Left ventricle myocardium inferior (tissue), 1 donor: Measurements from ENCODE around the gene RIN3. TPM values are rescaled to one million over a fixed set of nuclear protein-coding genes. Genes with fewer than 3 reads are reported as not detected.

Experiments used
- DNase-seq: peaks from one replicate; pipeline ENCODE4 v3.0.0-alpha.2; 2020
- H3K27ac ChIP-seq: fragments of 200-600 bp; replicated peaks from 2 replicates; pipeline ENCODE4 v1.8.0; 2021
- H3K27me3 ChIP-seq: fragments of 200-600 bp; 2 replicates; pipeline ENCODE4 v1.8.0; 2021; ENCODE audit warnings: low read depth
- H3K36me3 ChIP-seq: fragments of 200-600 bp; 2 replicates; pipeline ENCODE4 v1.8.0; 2021
- H3K4me1 ChIP-seq: fragments of 200-600 bp; 2 replicates; pipeline ENCODE4 v1.8.0; 2021
- H3K4me3 ChIP-seq: fragments of 200-600 bp; 2 replicates; pipeline ENCODE4 v1.8.0; 2021; ENCODE audit warnings: mild to moderate bottlenecking, moderate library complexity
- H3K9me3 ChIP-seq: fragments of 200-600 bp; replicated peaks from 2 replicates; pipeline ENCODE4 v1.8.0; 2021
- intact Hi-C: fragments of 100-400 bp; cut with micrococcal nuclease; formaldehyde crosslinking; loops from one replicate; pipeline ENCODE4 v1.11.0; 2022
- total RNA-seq: library from RNA; stranded (reverse); fragmentation: NEBNext Ultra II Directional; extraction: Animal tissue kit (Norgen Biotek cat#: 25700); gene quantifications from one replicate; pipeline ENCODE4 v1.2.1, GENCODE V29; 2021
- TF ChIP-seq, protein P1 (sequence below): fragments of 200-600 bp; IDR thresholded peaks from 2 replicates; pipeline ENCODE4 v1.8.0; 2021; ENCODE audit warnings: antibody characterized with exemption, mild to moderate bottlenecking, borderline replicate concordance
- donor health status: DM: no; HTN: yes; CAD: no; lungs with severe emphysema.

The RIN3 gene
- total RNA-seq, 1 donor from 2014 or later = 13.8 TPM

DNA sequence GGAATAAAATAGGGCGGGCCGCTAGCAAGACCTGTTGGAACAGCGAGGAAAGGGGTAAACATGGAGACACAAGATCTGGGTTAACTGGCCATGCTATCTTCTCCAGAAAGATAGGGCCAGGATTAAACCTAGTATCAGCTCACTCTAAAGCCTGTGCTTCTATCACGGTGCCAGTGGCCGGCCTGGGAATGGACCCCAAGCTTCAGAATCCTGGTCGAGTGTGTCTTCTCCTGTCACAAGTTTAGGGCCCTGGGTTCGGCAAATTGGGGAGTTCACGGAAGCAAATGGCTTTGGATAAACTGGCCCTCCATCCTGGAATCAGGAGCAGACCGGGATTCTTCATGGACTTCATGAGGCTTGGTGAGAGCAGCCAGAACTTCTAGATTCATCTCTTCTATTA is 152.7 kb downstream of the RIN3 start:
- DNase-seq = no peak
- H3K36me3 ChIP-seq = peaks cover 13% of the 10 kb centered on the region
- H3K4me3 ChIP-seq = no peak overlapping the region
- H3K4me1 ChIP-seq = no peaks in the 10 kb centered on the region
- no peaks in the 10 kb centered on the region for H3K27me3 ChIP-seq
- peak overlapping the region; percentile 30 for H3K27ac ChIP-seq
- no peaks in the 10 kb centered on the region for H3K9me3 ChIP-seq
- intact Hi-C loops = no loop called here
- TF ChIP-seq, protein P1, sequence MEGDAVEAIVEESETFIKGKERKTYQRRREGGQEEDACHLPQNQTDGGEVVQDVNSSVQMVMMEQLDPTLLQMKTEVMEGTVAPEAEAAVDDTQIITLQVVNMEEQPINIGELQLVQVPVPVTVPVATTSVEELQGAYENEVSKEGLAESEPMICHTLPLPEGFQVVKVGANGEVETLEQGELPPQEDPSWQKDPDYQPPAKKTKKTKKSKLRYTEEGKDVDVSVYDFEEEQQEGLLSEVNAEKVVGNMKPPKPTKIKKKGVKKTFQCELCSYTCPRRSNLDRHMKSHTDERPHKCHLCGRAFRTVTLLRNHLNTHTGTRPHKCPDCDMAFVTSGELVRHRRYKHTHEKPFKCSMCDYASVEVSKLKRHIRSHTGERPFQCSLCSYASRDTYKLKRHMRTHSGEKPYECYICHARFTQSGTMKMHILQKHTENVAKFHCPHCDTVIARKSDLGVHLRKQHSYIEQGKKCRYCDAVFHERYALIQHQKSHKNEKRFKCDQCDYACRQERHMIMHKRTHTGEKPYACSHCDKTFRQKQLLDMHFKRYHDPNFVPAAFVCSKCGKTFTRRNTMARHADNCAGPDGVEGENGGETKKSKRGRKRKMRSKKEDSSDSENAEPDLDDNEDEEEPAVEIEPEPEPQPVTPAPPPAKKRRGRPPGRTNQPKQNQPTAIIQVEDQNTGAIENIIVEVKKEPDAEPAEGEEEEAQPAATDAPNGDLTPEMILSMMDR = no peak

DNA sequence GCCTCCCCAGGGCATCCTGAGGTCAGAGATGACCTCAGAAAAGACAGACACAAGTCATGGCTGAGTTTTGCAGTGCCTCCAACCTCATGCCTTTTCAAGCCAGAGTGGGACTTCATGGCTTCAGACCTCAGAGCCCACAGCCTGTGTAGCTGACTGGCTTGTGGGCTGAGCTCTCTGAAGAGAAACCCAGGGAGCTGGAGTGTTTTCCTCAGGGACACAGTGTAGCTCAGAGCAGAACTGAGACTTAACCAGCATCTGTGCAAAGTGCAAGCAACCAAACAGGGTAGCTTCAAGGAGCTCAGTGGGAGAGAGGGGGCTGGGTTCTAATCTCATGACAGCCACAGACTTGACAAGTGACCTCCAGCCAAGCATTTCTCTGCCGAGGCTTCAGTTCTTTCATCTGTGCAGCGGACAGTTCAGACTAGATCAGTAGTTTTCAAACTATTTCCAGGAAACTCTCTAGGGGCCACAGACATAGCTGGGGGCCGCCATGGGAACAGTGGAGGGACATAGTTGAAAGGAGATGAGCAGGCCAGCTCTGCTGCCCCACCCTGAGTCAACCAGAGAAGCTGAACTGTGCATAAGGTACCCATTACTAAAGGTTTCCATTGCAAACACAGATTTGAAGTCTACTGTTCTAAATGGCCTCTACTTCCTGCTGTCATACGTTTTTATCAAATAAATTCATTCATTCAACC is 154.8 kb downstream of the RIN3 start:
- no peak for DNase-seq
- H3K36me3 ChIP-seq = peaks cover 7% of the 10 kb centered on the region

DNA sequence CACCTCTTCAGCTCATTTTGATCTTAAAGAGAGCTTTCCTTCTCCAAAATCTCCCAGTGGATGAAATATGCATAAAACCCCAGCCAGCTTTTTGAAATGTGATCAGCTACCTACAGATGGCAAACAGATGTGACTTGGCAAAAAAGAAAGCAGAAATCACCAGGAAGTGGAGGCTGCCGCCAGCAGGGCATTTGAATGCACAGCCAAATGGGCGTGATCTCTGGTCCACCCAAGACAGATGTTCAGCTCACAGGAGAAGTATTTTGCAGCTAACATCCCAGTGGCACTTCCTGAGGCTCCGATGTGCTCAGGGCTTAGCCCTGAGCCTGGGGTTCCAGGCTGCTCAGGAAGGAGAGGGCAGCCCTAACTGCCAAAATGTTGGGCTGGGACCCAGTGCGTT is 156.6 kb downstream of the RIN3 start:
- intact Hi-C loops = no loop called here
- DNase-seq = no peak
- Histone ChIP-seq H3K27me3 (no peaks in the 10 kb centered on the region), H3K27ac (no peak overlapping the region), H3K4me3 (no peak overlapping the region), H3K36me3 (peaks cover 7% of the 10 kb centered on the region), H3K9me3 (no peaks in the 10 kb centered on the region), H3K4me1 (no peaks in the 10 kb centered on the region)
- TF ChIP-seq, protein P1 = no peak

More for the DNA sequence above, 154.8 kb downstream of the RIN3 start:
- intact Hi-C loops = no loop called here
- Histone ChIP-seq H3K4me3 (no peak overlapping the region), H3K27me3 (no peaks in the 10 kb centered on the region), H3K27ac (no peak overlapping the region), H3K9me3 (no peaks in the 10 kb centered on the region), H3K4me1 (no peaks in the 10 kb centered on the region)
- TF ChIP-seq, protein P1 = no peak

DNA sequence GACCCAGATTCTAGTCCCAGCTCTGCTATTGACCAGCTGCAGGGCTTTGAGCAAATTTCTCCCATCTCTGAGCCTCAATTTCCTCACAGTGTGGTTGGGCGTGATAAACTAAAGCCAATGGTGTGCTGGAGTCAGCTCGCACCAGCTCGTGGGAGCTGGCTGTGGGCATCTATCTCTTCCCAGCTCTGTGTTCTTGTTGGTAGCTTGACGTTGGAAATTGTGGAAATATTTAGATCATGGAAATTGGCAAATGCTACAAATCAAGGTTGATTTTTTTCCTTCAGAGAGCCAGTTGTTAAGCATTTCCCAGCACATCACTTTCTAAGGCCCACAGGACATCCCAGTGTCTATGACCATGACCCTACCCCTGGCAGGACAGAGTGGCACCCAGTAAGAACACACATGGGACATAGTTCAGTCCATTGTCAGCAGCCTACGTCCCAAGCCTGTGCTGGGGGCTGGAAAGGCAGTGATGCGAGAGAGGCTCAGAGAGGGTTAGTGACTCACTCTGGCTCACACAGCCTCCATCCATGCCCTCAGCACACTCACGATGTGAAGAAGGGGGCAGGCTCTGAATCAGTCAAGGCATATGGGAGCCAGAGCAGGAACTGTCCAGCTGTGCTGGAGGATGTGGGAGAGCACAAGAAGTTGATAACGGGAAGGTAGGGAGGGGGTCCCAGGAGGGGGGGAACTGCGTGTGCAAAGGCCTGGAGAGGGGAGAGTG is 157.2 kb downstream of the RIN3 start:
- no peaks in the 10 kb centered on the region for H3K9me3 ChIP-seq
- peaks cover 7% of the 10 kb centered on the region for H3K36me3 ChIP-seq
- intact Hi-C loops = no loop called here
- H3K4me3 ChIP-seq = no peak overlapping the region
- no peaks in the 10 kb centered on the region for H3K4me1 ChIP-seq
- no peak overlapping the region for H3K27ac ChIP-seq
- no peak for DNase-seq
- TF ChIP-seq, protein P1 = no peak
- H3K27me3 ChIP-seq = no peaks in the 10 kb centered on the region

DNA sequence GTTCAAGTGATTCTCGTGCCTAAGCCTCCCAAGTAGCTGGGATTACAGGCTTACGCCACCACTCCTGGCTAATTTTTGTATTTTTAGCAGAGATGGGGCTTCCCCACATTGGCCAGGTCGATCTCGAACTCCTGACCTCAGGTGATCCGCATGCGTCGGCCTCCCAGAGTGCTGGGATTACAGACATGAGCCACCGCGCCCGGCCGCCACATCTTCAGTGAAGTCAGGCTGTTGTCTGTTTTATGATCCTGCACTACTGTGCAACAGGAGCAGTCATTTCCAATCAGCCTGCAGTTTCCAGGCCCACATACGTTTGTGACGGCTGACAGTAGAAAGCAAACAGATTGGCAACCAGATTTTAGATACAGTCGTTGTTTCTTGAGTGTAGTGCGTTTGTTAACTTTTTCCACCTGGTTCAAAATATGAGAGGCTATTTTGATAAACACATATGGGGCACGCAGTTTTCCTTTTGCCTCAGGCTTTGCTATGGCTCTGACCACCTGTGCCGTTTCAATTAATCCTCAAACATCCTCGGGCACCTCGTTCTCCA is 160.1 kb downstream of the RIN3 start:
- intact Hi-C loops = no loop called here
- peaks cover 14% of the 10 kb centered on the region for H3K36me3 ChIP-seq
- DNase-seq = no peak

More for the DNA sequence above, 160.1 kb downstream of the RIN3 start:
- Histone ChIP-seq H3K4me1 (peaks cover 8% of the 10 kb centered on the region), H3K27me3 (no peaks in the 10 kb centered on the region), H3K4me3 (no peak overlapping the region), H3K27ac (no peak overlapping the region), H3K9me3 (no peaks in the 10 kb centered on the region)
- TF ChIP-seq, protein P1 = no peak
